Sigmoid colon (tissue), 4 donors: Measurements from ENCODE around the gene HUS1.

Source experiments
- EP300 ChIP-seq, 4 donors: sonication (generic); formaldehyde crosslinking; IDR thresholded peaks; one replicate each; pipeline ENCODE4 v1.6.1; 2017; ENCODE audit warnings: antibody characterized with exemption in 4 of 4
- TF ChIP-seq, protein P1 (sequence below), 4 experiments: fragments of 450-650 bp in 3 of 4; fragments of 200-600 bp in 1 of 4; IDR thresholded peaks; one replicate each; pipeline ENCODE4 v1.5.1; 2016 to 2019; ENCODE audit warnings: antibody characterized with exemption in 4 of 4, mild to moderate bottlenecking in 3 of 4, moderate library complexity in 2 of 4

GRCh38 chr7:47992446-47992845, 13.0 kb upstream of the HUS1 start:
- TF ChIP-seq, protein P1, sequence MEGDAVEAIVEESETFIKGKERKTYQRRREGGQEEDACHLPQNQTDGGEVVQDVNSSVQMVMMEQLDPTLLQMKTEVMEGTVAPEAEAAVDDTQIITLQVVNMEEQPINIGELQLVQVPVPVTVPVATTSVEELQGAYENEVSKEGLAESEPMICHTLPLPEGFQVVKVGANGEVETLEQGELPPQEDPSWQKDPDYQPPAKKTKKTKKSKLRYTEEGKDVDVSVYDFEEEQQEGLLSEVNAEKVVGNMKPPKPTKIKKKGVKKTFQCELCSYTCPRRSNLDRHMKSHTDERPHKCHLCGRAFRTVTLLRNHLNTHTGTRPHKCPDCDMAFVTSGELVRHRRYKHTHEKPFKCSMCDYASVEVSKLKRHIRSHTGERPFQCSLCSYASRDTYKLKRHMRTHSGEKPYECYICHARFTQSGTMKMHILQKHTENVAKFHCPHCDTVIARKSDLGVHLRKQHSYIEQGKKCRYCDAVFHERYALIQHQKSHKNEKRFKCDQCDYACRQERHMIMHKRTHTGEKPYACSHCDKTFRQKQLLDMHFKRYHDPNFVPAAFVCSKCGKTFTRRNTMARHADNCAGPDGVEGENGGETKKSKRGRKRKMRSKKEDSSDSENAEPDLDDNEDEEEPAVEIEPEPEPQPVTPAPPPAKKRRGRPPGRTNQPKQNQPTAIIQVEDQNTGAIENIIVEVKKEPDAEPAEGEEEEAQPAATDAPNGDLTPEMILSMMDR (IDR thresholded peaks at IDR 0.05) = no peak
- no peak for TF ChIP-seq EP300 (IDR thresholded peaks at IDR 0.05)
